GM19328 (cell line): ENCODE results near the gene IFFO2.
"Not testable (repeated sequence)": the region's sequence is repeated elsewhere in the genome, so short reads cannot be mapped to it uniquely, and the experiment has no call there.

ENCODE experiments used
- ATAC-seq: cut with Tn5 transposase; IDR thresholded peaks from one replicate; pipeline ENCODE4 v1.9.1; 2021; ENCODE audit warnings: mild to moderate bottlenecking, moderate library complexity; ENCODE audit not compliant: unreplicated experiment

Gene IFFO2

DNA sequence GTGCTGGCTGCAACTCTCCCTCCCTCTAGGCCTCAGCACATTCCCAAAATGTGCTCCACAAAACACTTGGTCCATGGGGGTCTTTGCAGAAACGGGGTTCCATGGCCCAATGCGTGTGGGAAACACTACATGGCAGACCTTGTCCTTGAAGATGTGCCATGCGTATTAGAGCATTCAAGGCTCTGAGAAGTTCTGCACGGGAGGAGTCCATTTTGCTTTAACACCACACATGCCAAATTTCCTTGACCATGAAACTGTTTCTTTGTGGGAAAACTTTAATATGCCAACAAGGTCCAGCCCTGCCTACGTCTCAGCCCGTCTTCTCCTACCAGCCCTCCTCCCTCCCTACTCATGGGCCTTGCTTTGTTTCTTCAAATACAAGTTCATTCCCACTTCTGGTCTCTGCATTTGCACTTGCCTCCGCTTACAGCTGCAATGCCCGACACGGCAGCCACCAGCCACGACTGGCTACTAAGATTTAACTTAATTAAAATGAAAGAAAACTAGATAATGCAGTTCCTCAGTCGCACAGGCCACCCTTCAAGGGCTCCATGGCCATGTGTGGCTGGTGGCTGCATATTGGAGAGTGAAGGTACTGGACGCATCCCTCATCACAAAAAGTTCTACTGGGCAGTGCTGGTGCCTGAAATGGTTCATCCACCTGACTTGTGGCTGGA is 77.8 kb downstream of the IFFO2 start:
- ATAC-seq = no peak

- no peak for ATAC-seq
Observed at GRCh38 chr1:18877282-18877681, 79.2 kb downstream of the IFFO2 start.

GRCh38 chr1:18876210-18876609 is 80.3 kb downstream of the IFFO2 start:
- no peak for ATAC-seq

DNA sequence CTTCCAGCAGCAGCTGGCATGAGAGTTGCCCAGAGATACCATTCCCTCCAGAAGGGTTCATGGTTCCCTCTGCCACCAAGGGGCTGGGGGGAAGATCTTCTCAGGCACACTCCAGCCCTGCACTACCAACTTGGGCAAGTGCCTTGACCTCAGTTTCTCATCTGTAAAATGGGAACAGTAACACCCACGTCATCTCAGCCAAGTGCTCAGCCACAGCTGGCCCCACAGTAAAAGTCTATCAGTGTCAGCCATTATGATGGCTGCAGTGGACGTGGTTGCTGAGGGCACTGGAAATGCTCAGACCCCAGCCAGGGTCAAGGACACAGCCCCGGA is 80.7 kb downstream of the IFFO2 start:
- ATAC-seq = no peak

- no peak for ATAC-seq
Observed at GRCh38 chr1:18875107-18875795, 81.2 kb downstream of the IFFO2 start.

DNA sequence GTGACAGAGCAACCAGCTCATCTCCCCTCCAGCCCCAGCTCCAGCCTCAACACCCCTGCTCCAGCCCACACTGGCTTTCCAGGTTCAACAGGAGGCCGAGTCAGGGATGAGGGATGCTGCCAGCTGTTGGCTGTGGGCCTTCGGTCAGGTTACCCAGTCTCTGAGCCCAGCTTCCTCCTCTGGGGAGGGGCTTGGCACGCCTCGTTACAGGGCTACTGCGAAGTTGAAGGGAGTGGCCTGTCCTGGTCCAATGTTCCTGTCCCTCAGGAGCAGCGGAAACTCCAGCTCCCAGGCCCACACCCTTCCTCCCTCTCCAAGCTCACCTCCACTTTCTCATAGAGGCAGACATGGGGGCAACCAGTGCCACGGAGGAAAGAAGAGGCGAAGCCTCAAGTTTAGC is 81.9 kb downstream of the IFFO2 start:
- ATAC-seq = no peak

DNA sequence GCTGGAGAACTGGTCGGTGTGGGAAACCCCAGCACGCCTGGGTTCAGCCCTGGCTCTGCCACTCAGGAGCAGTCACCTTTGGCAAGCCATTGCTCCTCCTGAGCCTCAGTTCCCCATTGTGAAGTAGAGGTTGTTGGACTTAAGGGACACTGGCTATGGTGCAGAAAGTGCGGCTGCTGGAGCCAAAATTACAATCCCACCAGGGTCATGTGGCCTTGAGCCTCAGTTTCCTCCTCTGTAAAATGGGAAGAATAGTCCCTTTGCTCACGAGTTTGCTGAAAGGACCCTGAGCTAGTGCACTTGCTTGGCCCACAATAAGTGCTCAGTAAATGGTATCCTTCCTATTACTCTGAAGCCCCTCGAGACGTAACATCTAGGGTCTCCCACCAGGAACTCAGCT is 82.4 kb downstream of the IFFO2 start:
- no peak for ATAC-seq

GRCh38 chr1:18872071-18872611 is 84.3 kb downstream of the IFFO2 start:
- no peak for ATAC-seq

DNA sequence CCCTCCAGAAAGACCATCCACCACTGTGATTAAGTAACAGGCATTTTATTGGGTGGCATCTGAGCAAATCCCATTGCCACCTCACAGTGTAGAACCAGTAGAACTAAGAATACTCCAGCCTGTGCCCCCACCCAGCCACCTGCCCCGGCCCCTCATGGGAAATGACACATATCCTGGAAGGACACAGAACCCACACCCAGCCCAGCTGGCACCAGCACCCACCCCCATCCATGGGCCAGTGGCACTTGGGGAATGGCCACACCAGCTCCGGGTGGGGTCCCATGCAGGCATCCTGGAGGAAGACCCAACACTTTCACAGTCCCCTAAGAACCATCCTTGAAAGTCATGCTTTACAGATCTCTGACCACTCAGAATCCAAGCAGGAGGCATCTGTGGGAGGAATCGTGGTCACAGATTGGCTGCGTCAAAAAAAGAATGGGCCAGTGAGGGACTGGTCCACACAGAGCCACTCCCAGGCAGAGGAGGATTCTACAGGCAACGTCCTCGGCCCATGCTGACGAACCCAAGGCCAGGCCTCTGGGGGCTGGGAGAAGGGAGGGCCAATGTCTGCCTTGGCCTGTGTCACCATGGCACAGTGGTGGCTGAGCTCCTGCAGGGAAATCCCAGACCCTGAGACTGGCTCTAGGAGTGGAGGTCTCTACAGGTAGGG is 84.9 kb downstream of the IFFO2 start:
- no peak for ATAC-seq

DNA sequence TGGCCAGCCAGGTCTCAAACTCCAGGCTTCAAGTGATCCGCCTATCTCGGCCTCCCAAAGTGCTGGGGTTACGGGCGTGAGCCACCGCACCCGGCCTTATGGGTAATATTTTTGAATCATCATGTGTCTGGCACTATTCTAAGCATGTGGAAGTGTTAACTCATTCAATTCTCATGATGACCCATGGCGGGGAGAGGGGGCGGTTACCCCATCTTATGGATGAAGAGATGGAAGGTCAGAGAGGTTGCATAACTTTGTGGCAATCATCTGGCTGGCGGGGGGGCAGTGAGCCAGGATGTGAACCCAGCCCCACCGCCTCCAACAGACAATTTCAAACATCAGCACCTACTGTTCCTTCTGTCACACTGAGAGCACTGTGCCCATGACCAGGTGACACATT is 85.5 kb downstream of the IFFO2 start:
- ATAC-seq = no peak

GRCh38 chr1:18870595-18870865 is 85.9 kb downstream of the IFFO2 start:
- ATAC-seq = not testable (repeated sequence)

- ATAC-seq = no peak
Observed at GRCh38 chr1:18869847-18870594, 86.5 kb downstream of the IFFO2 start.

DNA sequence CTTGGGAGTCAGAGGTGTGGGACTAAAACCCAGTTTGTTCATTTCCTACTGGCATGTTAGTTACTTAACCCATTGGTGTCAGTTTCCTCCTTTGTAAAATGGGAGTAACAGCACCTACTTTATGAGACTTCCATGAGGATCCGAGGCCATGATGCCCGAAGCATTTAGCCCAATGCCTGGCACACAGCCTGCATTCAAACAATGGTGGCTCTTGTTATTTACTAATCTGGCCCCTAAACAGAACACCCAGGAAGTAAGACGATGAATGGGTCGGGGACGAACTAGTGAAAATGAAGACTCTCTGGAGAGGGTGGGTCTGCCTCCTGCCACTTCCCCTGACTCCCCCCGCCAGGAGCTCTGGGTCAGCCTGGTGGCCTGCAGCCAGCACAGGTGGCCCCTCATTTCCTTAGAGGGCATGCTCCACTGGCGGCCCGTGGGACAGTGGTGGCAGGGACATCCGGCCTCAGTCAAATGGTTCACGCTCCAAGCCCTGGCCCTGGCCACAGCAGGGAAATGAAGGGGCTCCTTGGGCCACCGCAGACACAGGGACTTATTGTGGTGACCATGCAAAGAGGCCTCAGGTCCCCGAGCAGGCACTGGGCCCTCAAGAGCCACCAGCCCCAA is 87.6 kb downstream of the IFFO2 start:
- no peak for ATAC-seq

- no peak for ATAC-seq
Observed at GRCh38 chr1:18868354-18868753, 88.1 kb downstream of the IFFO2 start.

DNA sequence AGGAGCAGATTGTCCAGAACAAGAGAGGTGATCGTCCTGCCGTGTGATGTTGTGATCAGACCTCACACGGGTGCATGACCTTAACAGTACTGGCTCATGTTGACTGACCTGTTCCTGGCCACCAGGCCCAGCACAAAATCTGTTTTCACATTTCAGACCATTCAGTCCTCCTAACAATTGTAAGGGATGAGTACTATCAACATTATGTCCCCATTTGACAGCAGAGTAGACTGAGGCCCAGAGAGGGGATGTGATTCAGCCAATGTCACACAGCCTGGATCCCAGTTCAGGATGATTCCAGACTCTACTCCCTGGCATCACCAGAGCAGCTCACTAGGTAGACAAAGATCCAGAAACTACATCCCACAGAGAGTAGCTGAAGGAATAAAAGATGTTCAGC is 89.6 kb downstream of the IFFO2 start:
- no peak for ATAC-seq

DNA sequence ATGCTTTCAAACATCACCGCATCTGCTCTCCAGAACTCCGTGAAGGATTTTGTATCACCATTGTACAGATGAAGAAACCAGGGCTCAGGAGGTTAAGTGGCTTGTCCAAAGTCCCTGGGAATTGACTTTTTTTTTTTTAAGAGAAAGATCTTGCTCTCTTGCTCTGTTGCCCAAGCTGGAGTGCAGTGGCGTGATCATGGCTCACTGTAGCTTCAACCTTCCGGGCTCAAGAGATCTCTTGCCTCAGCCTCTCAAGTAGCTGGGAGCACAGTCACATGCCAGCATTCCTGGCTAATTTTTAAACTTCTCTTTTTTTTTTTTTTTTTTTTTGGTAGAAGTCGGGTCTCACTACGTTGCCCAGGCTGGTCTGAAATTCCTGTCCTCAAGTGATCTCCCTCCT is 90.2 kb downstream of the IFFO2 start:
- no peak for ATAC-seq

DNA sequence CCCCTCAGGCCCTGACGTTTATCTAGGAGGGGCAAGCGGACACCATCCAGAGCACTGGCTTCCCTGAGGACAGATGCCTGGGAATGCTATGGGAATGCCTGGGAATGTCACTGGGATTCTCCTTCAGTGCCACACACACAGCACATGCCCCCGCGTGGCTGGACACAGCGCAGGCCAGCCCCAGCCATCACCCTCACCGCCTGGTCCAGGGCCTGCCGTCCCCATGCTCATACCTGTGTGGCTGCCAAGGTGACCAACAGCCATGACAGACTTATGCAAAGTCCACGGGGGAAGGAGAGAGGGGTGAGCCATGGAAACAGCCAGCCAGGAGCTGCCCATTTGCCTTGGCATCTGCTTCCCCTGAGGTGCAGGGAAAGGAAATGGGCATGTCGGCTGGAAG is 91.3 kb downstream of the IFFO2 start:
- ATAC-seq = no peak

DNA sequence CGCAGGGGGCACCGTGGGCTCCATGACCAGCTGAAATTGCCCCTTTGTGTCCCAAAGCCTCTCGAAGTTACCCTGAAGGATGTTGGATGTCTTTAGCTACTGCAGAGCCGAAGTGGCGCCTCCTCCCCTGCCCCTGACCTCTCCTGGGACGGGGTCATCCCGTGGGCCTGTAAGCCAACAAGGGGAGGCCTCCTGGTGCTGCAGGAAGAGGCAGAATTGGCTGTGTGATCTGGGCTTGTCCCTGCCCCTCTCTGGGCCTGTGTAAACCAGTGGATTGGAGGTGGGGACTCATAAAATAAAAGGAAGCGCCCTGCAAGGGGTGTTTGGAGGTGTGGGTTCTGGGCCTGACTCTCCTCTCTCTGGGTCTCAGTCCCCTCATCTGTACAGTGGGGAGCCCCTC is 94.9 kb downstream of the IFFO2 start:
- ATAC-seq = no peak

DNA sequence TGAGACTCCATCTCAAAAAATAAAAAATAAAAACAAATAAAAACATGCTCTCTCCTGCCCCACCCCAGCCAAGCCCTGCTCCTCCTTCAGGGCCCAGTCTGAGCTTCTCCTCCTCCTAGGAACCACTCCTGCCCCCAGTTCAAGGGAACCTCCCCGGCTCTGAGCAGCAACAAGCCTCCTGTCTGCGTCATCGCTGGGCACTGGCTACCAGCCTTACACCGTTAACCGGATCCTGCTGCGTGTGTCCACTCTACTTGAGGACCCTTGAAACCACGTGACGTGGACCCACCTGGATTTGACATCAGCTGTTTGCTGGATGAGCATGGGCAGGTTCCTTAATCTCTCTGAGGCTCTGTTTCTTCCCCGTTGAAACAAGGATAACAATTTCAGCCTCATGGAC is 95.4 kb downstream of the IFFO2 start:
- no peak for ATAC-seq

- ATAC-seq = no peak
Observed at GRCh38 chr1:18859560-18859959, 96.9 kb downstream of the IFFO2 start, which contains the start of gene TAS1R2. Gene TAS1R2 (minus strand): TSS chr1:18859660. CDS start chr1:18859660, 0 bp downstream.

DNA sequence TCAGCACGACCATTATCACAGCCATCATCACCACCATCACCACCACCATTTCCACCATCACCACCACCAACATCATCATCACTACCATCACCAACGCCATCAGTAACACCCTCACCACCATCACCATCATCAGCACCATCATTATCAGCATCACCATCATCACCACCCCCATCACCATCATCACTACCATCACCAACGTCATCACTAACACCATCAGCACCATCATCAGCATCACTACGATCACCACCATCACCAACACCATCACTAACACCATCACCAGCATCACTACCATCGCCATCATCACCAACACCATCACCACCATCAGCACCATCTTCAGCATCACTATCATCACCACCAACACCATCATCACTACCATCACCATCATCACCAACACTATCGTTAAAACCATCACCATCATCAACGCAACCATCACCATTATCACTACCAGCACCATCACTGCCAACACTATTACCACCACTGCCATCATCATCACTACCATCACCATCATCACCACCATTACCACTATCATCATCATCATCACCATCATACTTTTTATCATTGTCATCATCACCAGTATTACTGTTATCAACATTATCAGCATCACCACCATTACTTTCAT is 98.3 kb downstream of the IFFO2 start:
- ATAC-seq = no peak
